GM12892 (cell line): ENCODE results near the gene MATCAP1.

ENCODE experiments used
- POLR2A ChIP-seq: IDR thresholded peaks from 2 replicates; pipeline ENCODE4 v1.6.1; 2011; ENCODE audit warnings: low read depth, low read length, control low read depth
- POLR2AphosphoS5 ChIP-seq: IDR thresholded peaks from 2 replicates; pipeline ENCODE4 v1.6.1; 2011; ENCODE audit warnings: low read depth, low read length, control low read depth

GRCh38 chr16:67212766-67213165 is 29.0 kb upstream of the MATCAP1 start:
- no peak for TF ChIP-seq POLR2A
- no peak for TF ChIP-seq POLR2AphosphoS5
